Measurements from ENCODE around the gene SYPL1. TPM values are rescaled to one million over a fixed set of nuclear protein-coding genes. Genes with fewer than 3 reads are reported as not detected.

The SYPL1 gene
- total and polyA plus RNA-seq, 2 donors (not counting 1 experiment from before 2014, with no cell fraction given), result 58.5 to 130 TPM

DNA sequence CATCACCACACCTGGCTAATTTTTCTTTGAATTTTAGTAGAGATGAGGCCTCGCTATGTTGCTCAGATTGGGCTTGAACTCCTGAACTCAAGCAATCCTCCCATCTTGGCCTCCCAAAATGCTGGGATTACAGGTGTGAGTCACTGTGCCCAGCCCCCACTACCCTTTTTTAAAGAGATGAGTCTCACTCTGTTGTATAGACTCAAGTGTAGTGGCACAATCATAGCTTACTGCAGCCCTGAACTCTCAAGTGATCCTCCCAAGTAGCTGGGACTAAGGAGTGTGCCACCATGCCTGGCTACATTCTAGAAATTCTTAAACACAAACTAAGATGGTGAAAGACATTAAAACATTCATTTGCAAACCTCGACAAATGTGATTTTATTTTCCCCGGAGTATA lies 12.6 kb downstream of the SYPL1 start:
- H3K27ac ChIP-seq (ENCODE audit: low read length in 2 of 2), result peak overlapping the region in 1 of 2 donors; percentile 69
- POLR2A ChIA-PET, result interaction anchor here (0.6 to 2.7 kb wide), 2 partner anchors 12 to 28 kb away, joined by 3 to 11 read pairs; partner anchors contain the start of gene SYPL1
- no peaks in the 10 kb centered on the region for H3K27me3 Mint-ChIP-seq
- peaks cover 70% of the 10 kb centered on the region for H3K4me1 Mint-ChIP-seq
- H3K4me3 ChIP-seq (ENCODE audit: control extremely low read depth in 1 of 5, extremely low read depth in 1 of 5, insufficient read depth in 1 of 5, low read depth in 2 of 5, low read length in 4 of 5), result no peak overlapping the region
- peaks cover 1 to 45% of the 10 kb centered on the region in 2 experiments for H3K36me3 ChIP-seq (replicated peaks in 1 of 2; ENCODE audit: control extremely low read depth in 1 of 2, control insufficient read depth in 1 of 2, extremely low read depth in 1 of 2, insufficient read depth in 2 of 2, low read length in 1 of 2)
- intact Hi-C loops (cut with micrococcal nuclease), result no loop called here
- no peak overlapping the region for H3K9ac ChIP-seq (ENCODE audit: low read length)
- ATAC-seq (ENCODE audit: low read depth) (no peak), DNase-seq (no peak)
- peaks cover 22% of the 10 kb centered on the region for H4K20me1 ChIP-seq (ENCODE audit: control insufficient read depth, insufficient read depth, low read length, poor library complexity, severe bottlenecking)
- H3K9me3 ChIP-seq (ENCODE audit: control extremely low read depth in 1 of 3, control insufficient read depth in 2 of 3, insufficient read depth in 1 of 3, low read length in 2 of 3), result no peaks in the 10 kb centered on the region
- H3K9me3 Mint-ChIP-seq (ENCODE audit: insufficient read depth), result no peaks in the 10 kb centered on the region
- CTCF ChIA-PET, result interaction anchor here (0.8 to 2.7 kb wide), 3 partner anchors 9 to 43 kb away, joined by 4 to 15 read pairs (median 7); no protein-coding TSS in a partner anchor
- no peak overlapping the region for H2AFZ ChIP-seq (ENCODE audit: insufficient read depth, low read depth, low read length, poor library complexity, severe bottlenecking)
- TF ChIP-seq EZH2 (IDR thresholded peaks at IDR 0.05; ENCODE audit: borderline replicate concordance, insufficient read depth, low read depth, low read length, poor library complexity, severe bottlenecking), result no peak
- TF ChIP-seq, protein P1, sequence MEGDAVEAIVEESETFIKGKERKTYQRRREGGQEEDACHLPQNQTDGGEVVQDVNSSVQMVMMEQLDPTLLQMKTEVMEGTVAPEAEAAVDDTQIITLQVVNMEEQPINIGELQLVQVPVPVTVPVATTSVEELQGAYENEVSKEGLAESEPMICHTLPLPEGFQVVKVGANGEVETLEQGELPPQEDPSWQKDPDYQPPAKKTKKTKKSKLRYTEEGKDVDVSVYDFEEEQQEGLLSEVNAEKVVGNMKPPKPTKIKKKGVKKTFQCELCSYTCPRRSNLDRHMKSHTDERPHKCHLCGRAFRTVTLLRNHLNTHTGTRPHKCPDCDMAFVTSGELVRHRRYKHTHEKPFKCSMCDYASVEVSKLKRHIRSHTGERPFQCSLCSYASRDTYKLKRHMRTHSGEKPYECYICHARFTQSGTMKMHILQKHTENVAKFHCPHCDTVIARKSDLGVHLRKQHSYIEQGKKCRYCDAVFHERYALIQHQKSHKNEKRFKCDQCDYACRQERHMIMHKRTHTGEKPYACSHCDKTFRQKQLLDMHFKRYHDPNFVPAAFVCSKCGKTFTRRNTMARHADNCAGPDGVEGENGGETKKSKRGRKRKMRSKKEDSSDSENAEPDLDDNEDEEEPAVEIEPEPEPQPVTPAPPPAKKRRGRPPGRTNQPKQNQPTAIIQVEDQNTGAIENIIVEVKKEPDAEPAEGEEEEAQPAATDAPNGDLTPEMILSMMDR (IDR thresholded peaks at IDR 0.05), result no peak
- peak overlapping the region; percentile 8 for H3K4me2 ChIP-seq (replicated peaks; ENCODE audit: low read depth, low read length, poor library complexity, severe bottlenecking)
- no peak overlapping the region for H3K4me3 Mint-ChIP-seq
- H3K27ac Mint-ChIP-seq, result peak overlapping the region; percentile 58
- H3K27me3 ChIP-seq (replicated peaks in 1 of 4; ENCODE audit: control extremely low read depth in 1 of 4, control insufficient read depth in 3 of 4, insufficient read depth in 4 of 4, low read length in 3 of 4), result no peaks in the 10 kb centered on the region
- peaks cover 44 to 63% of the 10 kb centered on the region in 2 donors for H3K4me1 ChIP-seq (ENCODE audit: control insufficient read depth in 2 of 2, insufficient read depth in 2 of 2, low read length in 2 of 2)
- peaks cover 72% of the 10 kb centered on the region for H3K79me2 ChIP-seq (ENCODE audit: control insufficient read depth, insufficient read depth, low read length)
- WGBS (ENCODE audit: insufficient coverage), result no CpG with 5 or more reads among the region's 3 CpGs

DNA sequence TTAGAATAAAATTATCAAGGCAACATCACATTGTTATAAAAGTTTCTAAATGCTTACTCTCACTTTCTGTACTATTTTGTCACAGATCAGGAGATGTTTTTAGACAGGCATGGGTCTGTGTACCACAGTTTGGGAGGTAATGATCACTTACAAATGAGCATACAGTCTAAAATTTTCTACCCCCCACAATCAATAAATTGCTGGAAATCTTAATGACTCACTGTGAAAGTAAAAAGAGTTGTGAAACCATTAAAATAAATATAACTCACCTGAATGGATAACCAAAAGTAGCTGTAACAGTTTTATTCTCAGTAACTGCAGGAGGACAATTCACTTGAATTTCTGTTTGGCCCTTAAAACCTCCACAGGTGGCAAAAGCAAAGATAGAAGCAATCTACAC lies 13.2 kb downstream of the SYPL1 start:
- peak overlapping the region; percentile 58 for H3K27ac Mint-ChIP-seq
- no peak for TF ChIP-seq EZH2 (IDR thresholded peaks at IDR 0.05; ENCODE audit: borderline replicate concordance, insufficient read depth, low read depth, low read length, poor library complexity, severe bottlenecking)
- TF ChIP-seq, protein P1 (IDR thresholded peaks at IDR 0.05), result no peak
- H4K20me1 ChIP-seq (ENCODE audit: control insufficient read depth, insufficient read depth, low read length, poor library complexity, severe bottlenecking), result peaks cover 19% of the 10 kb centered on the region
- intact Hi-C loops (cut with micrococcal nuclease), result no loop called here
- peak overlapping the region; percentile 8 for H3K4me2 ChIP-seq (replicated peaks; ENCODE audit: low read depth, low read length, poor library complexity, severe bottlenecking)
- peaks cover 72% of the 10 kb centered on the region for H3K4me1 Mint-ChIP-seq
- no peaks in the 10 kb centered on the region for H3K9me3 Mint-ChIP-seq (ENCODE audit: insufficient read depth)
- POLR2A ChIA-PET, result interaction anchor here (2.7 kb wide), 1 partner anchor 13 kb away, joined by 11 read pairs; the partner anchor contains the start of gene SYPL1
- no peak overlapping the region for H3K4me3 Mint-ChIP-seq
- DNase-seq (no peak), ATAC-seq (ENCODE audit: low read depth) (no peak)
- peaks cover 71% of the 10 kb centered on the region for H3K79me2 ChIP-seq (ENCODE audit: control insufficient read depth, insufficient read depth, low read length)
- H3K27ac ChIP-seq (ENCODE audit: low read length in 2 of 2), result peak overlapping the region; percentile 26 to 69
- no peaks in the 10 kb centered on the region for H3K27me3 ChIP-seq (replicated peaks in 1 of 4; ENCODE audit: control extremely low read depth in 1 of 4, control insufficient read depth in 3 of 4, insufficient read depth in 4 of 4, low read length in 3 of 4)
- no peak overlapping the region for H3K4me3 ChIP-seq (ENCODE audit: control extremely low read depth in 1 of 5, extremely low read depth in 1 of 5, insufficient read depth in 1 of 5, low read depth in 2 of 5, low read length in 4 of 5)
- H3K36me3 ChIP-seq (replicated peaks in 1 of 2; ENCODE audit: control extremely low read depth in 1 of 2, control insufficient read depth in 1 of 2, extremely low read depth in 1 of 2, insufficient read depth in 2 of 2, low read length in 1 of 2), result peaks cover 1 to 47% of the 10 kb centered on the region in 2 experiments
- H3K9me3 ChIP-seq (ENCODE audit: control extremely low read depth in 1 of 3, control insufficient read depth in 2 of 3, insufficient read depth in 1 of 3, low read length in 2 of 3), result no peaks in the 10 kb centered on the region
- peaks cover 38 to 66% of the 10 kb centered on the region in 2 donors for H3K4me1 ChIP-seq (ENCODE audit: control insufficient read depth in 2 of 2, insufficient read depth in 2 of 2, low read length in 2 of 2)
- H2AFZ ChIP-seq (ENCODE audit: insufficient read depth, low read depth, low read length, poor library complexity, severe bottlenecking), result no peak overlapping the region
- no peaks in the 10 kb centered on the region for H3K27me3 Mint-ChIP-seq
- CTCF ChIA-PET, result interaction anchor here (2.7 kb wide), 1 partner anchor 42 kb away, joined by 15 read pairs; no protein-coding TSS in a partner anchor
- no peak overlapping the region for H3K9ac ChIP-seq (ENCODE audit: low read length)

Measured in B cell (primary cell).